ENCODE results near the gene ELF5. TPM values are rescaled to one million over a fixed set of nuclear protein-coding genes. Genes with fewer than 3 reads are reported as not detected.

Gene ELF5
- total and polyA plus RNA-seq, 2 donors (not counting 1 experiment from before 2014, with no cell fraction given), result not detected

DNA sequence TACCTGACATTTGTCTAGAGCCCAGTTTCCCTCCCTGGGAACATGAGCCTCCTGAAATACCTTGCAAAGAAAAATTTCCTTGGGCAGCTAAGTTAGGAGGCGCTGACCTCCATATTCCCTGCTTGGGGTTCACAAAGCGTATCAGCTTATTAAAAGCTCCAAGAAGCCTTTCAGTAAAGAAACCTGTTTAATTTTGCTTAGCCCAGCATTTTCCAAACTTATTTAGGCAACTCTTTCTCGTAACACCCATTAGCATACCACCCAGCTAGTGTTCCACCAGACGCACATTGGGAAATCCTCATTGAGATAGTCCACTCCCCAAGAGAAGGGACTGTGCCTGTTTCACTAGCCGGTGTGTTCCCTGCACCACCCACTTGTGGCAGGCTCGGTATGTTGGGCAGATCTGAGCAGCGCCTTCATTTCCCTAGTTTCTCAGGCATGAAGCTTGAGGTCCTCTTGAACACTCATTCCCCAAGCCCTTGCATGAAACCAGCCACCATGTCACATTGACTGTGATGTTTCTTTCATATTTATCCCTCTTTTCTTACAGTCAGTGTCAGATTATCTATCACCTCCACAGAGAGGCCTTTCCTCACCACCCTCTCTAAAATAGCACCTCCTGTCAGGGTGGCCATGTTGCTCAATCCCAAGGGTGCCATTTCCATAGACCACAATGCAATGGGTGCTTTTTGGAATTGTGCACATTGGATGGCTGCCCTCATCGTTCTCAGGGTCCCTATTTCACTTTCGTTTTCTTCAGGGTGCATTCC, 12.5 kb upstream of the ELF5 start:
- intact Hi-C loops (cut with micrococcal nuclease), result no loop called here
- no peaks in the 10 kb centered on the region for H3K9me3 ChIP-seq (ENCODE audit: control extremely low read depth in 1 of 3, control insufficient read depth in 2 of 3, insufficient read depth in 1 of 3, low read length in 2 of 3)
- H4K20me1 ChIP-seq (ENCODE audit: control insufficient read depth, insufficient read depth, low read length, poor library complexity, severe bottlenecking), result no peaks in the 10 kb centered on the region
- Mint-ChIP-seq H3K4me3 (peak overlapping the region; percentile 20), H3K27me3 (peaks cover 12% of the 10 kb centered on the region), H3K9me3 (ENCODE audit: insufficient read depth) (no peaks in the 10 kb centered on the region), H3K27ac (no peak overlapping the region), H3K4me1 (peaks cover 2% of the 10 kb centered on the region)
- no peak overlapping the region for H2AFZ ChIP-seq (ENCODE audit: insufficient read depth, low read depth, low read length, poor library complexity, severe bottlenecking)
- no peaks in the 10 kb centered on the region for H3K36me3 ChIP-seq (replicated peaks in 1 of 2; ENCODE audit: control extremely low read depth in 1 of 2, control insufficient read depth in 1 of 2, extremely low read depth in 1 of 2, insufficient read depth in 2 of 2, low read length in 1 of 2)
- ChIA-PET CTCF (interaction anchor here (0.7 kb wide), 1 partner anchor 12 kb away, joined by 3 read pairs; no protein-coding TSS in a partner anchor), POLR2A (no interaction called here)
- H3K79me2 ChIP-seq (ENCODE audit: control insufficient read depth, insufficient read depth, low read length), result no peaks in the 10 kb centered on the region
- H3K4me2 ChIP-seq (replicated peaks; ENCODE audit: low read depth, low read length, poor library complexity, severe bottlenecking), result no peak overlapping the region
- no peak for DNase-seq
- WGBS (ENCODE audit: insufficient coverage), result 92% methylated on average over 7 of the region's 9 CpGs
- TF ChIP-seq, protein P1, sequence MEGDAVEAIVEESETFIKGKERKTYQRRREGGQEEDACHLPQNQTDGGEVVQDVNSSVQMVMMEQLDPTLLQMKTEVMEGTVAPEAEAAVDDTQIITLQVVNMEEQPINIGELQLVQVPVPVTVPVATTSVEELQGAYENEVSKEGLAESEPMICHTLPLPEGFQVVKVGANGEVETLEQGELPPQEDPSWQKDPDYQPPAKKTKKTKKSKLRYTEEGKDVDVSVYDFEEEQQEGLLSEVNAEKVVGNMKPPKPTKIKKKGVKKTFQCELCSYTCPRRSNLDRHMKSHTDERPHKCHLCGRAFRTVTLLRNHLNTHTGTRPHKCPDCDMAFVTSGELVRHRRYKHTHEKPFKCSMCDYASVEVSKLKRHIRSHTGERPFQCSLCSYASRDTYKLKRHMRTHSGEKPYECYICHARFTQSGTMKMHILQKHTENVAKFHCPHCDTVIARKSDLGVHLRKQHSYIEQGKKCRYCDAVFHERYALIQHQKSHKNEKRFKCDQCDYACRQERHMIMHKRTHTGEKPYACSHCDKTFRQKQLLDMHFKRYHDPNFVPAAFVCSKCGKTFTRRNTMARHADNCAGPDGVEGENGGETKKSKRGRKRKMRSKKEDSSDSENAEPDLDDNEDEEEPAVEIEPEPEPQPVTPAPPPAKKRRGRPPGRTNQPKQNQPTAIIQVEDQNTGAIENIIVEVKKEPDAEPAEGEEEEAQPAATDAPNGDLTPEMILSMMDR (IDR thresholded peaks at IDR 0.05), result no peak
- no peak for TF ChIP-seq EZH2 (IDR thresholded peaks at IDR 0.05; ENCODE audit: borderline replicate concordance, insufficient read depth, low read depth, low read length, poor library complexity, severe bottlenecking)
- no peak overlapping the region for H3K9ac ChIP-seq (ENCODE audit: low read length)
- no peaks in the 10 kb centered on the region for H3K4me1 ChIP-seq (ENCODE audit: control insufficient read depth in 2 of 2, insufficient read depth in 2 of 2, low read length in 2 of 2)
- H3K27me3 ChIP-seq (replicated peaks in 1 of 4; ENCODE audit: control extremely low read depth in 1 of 4, control insufficient read depth in 3 of 4, insufficient read depth in 4 of 4, low read length in 3 of 4), result peaks cover 0 to 4% (median 0%) of the 10 kb centered on the region in 4 experiments
- no peak overlapping the region for H3K4me3 ChIP-seq (ENCODE audit: control extremely low read depth in 1 of 5, extremely low read depth in 1 of 5, insufficient read depth in 1 of 5, low read depth in 2 of 5, low read length in 4 of 5)
- ATAC-seq (ENCODE audit: low read depth), result no peak
- no peak overlapping the region for H3K27ac ChIP-seq (ENCODE audit: low read length in 2 of 2)

GRCh38 chr11:34525098-34525497, 11.5 kb upstream of the ELF5 start:
- no peak overlapping the region for H2AFZ ChIP-seq (ENCODE audit: insufficient read depth, low read depth, low read length, poor library complexity, severe bottlenecking)
- POLR2A ChIA-PET, result no interaction called here
- Mint-ChIP-seq H3K27me3 (peaks cover 12% of the 10 kb centered on the region), H3K4me1 (peaks cover 2% of the 10 kb centered on the region), H3K9me3 (ENCODE audit: insufficient read depth) (no peaks in the 10 kb centered on the region), H3K4me3 (no peak overlapping the region), H3K27ac (no peak overlapping the region)
- ATAC-seq (ENCODE audit: low read depth), result no peak
- H3K27ac ChIP-seq (ENCODE audit: low read length in 2 of 2), result no peak overlapping the region
- no peak overlapping the region for H3K4me2 ChIP-seq (replicated peaks; ENCODE audit: low read depth, low read length, poor library complexity, severe bottlenecking)
- no peak overlapping the region for H3K4me3 ChIP-seq (ENCODE audit: control extremely low read depth in 1 of 5, extremely low read depth in 1 of 5, insufficient read depth in 1 of 5, low read depth in 2 of 5, low read length in 4 of 5)
- DNase-seq, result no peak
- H4K20me1 ChIP-seq (ENCODE audit: control insufficient read depth, insufficient read depth, low read length, poor library complexity, severe bottlenecking), result no peaks in the 10 kb centered on the region
- no peaks in the 10 kb centered on the region for H3K36me3 ChIP-seq (replicated peaks in 1 of 2; ENCODE audit: control extremely low read depth in 1 of 2, control insufficient read depth in 1 of 2, extremely low read depth in 1 of 2, insufficient read depth in 2 of 2, low read length in 1 of 2)
- H3K9me3 ChIP-seq (ENCODE audit: control extremely low read depth in 1 of 3, control insufficient read depth in 2 of 3, insufficient read depth in 1 of 3, low read length in 2 of 3), result no peaks in the 10 kb centered on the region
- peaks cover 0 to 4% (median 0%) of the 10 kb centered on the region in 4 experiments for H3K27me3 ChIP-seq (replicated peaks in 1 of 4; ENCODE audit: control extremely low read depth in 1 of 4, control insufficient read depth in 3 of 4, insufficient read depth in 4 of 4, low read length in 3 of 4)
- no peaks in the 10 kb centered on the region for H3K4me1 ChIP-seq (ENCODE audit: control insufficient read depth in 2 of 2, insufficient read depth in 2 of 2, low read length in 2 of 2)
- H3K79me2 ChIP-seq (ENCODE audit: control insufficient read depth, insufficient read depth, low read length), result no peaks in the 10 kb centered on the region
- 93% methylated on average over 3 of the region's 4 CpGs for WGBS (ENCODE audit: insufficient coverage)
- H3K9ac ChIP-seq (ENCODE audit: low read length), result no peak overlapping the region
- TF ChIP-seq, protein P1 (IDR thresholded peaks at IDR 0.05), result no peak
- no peak for TF ChIP-seq EZH2 (IDR thresholded peaks at IDR 0.05; ENCODE audit: borderline replicate concordance, insufficient read depth, low read depth, low read length, poor library complexity, severe bottlenecking)
- CTCF ChIA-PET, result no interaction called here
- intact Hi-C loops (cut with micrococcal nuclease), result no loop called here
